Activated T-cell treated with anti-CD3 and anti-CD28 coated beads, Interleukin-2, amount 50 U/mL, for 72 hours (primary cell): ENCODE results near the gene OR6K3. TPM values are rescaled to one million over a fixed set of nuclear protein-coding genes. Genes with fewer than 3 reads are reported as not detected.

ENCODE experiments used
- ATAC-seq, 2 donors: fragments of 150-1000 bp; cut with Tn5 transposase; replicated peaks in 1 of 2; 2 replicates each; pipeline ENCODE4 v1.10.0; 2021; ENCODE audit warnings: moderate library complexity in 2 of 2, mild to moderate bottlenecking in 1 of 2
- DNase-seq, 2 donors: peaks; one replicate each; pipeline ENCODE4 v3.0.0; 2021 to 2022; ENCODE audit warnings: mixed read lengths in 1 of 2
- H3K27ac Mint-ChIP-seq: one replicate; pipeline ENCODE4 v1.8.0; 2022; ENCODE audit warnings: mild to moderate bottlenecking, moderate library complexity, mixed read lengths
- H3K27me3 Mint-ChIP-seq: one replicate; pipeline ENCODE4 v1.8.0; 2022; ENCODE audit warnings: low read depth, mixed read lengths
- H3K36me3 Mint-ChIP-seq, 2 donors: one replicate each; pipeline ENCODE4 v1.8.0; 2022; ENCODE audit warnings: mixed read lengths in 2 of 2, mild to moderate bottlenecking in 1 of 2; ENCODE audit not compliant: insufficient read depth in 2 of 2
- H3K4me1 Mint-ChIP-seq: one replicate; pipeline ENCODE4 v1.8.0; 2022; ENCODE audit warnings: low read depth, mixed read lengths
- H3K4me3 Mint-ChIP-seq, 2 donors: one replicate each; pipeline ENCODE4 v1.8.0; 2022; ENCODE audit warnings: mild to moderate bottlenecking in 2 of 2, mixed read lengths in 2 of 2, moderate library complexity in 2 of 2
- H3K9me3 Mint-ChIP-seq, 2 donors: one replicate each; pipeline ENCODE4 v1.8.0; 2022; ENCODE audit warnings: mixed read lengths in 2 of 2
- total RNA-seq, 2 donors: library from RNA; stranded (reverse); gene quantifications; one replicate each; pipeline ENCODE4 v1.2.3, GENCODE V29; 2022

The OR6K3 gene
- total RNA-seq, 2 donors from 2014 or later = not detected

GRCh38 chr1:158681606-158682005 lies 38.9 kb downstream of the OR6K3 start:
- ATAC-seq = no peak
- Mint-ChIP-seq H3K27ac (no peak overlapping the region), H3K4me1 (no peaks in the 10 kb centered on the region), H3K36me3 (no peaks in the 10 kb centered on the region), H3K27me3 (peaks cover 31% of the 10 kb centered on the region), H3K9me3 (no peaks in the 10 kb centered on the region), H3K4me3 (no peak overlapping the region)
- no peak for DNase-seq

GRCh38 chr1:158679289-158679688 lies 41.2 kb downstream of the OR6K3 start:
- H3K27ac Mint-ChIP-seq = no peak overlapping the region
- no peaks in the 10 kb centered on the region for H3K36me3 Mint-ChIP-seq
- H3K4me3 Mint-ChIP-seq = no peak overlapping the region
- no peaks in the 10 kb centered on the region for H3K9me3 Mint-ChIP-seq
- DNase-seq (no peak), ATAC-seq (no peak)
- H3K27me3 Mint-ChIP-seq = peaks cover 20% of the 10 kb centered on the region
- peaks cover 4% of the 10 kb centered on the region for H3K4me1 Mint-ChIP-seq

- no peak for ATAC-seq
- Mint-ChIP-seq H3K4me3 (no peak overlapping the region), H3K4me1 (peaks cover 4% of the 10 kb centered on the region), H3K36me3 (no peaks in the 10 kb centered on the region), H3K27me3 (no peaks in the 10 kb centered on the region), H3K27ac (no peak overlapping the region), H3K9me3 (no peaks in the 10 kb centered on the region)
- no peak for DNase-seq
Observed at GRCh38 chr1:158675563-158676323, 44.8 kb downstream of the OR6K3 start.

GRCh38 chr1:158674302-158674701 lies 46.2 kb downstream of the OR6K3 start:
- no peak for ATAC-seq
- no peak for DNase-seq
- no peaks in the 10 kb centered on the region for H3K9me3 Mint-ChIP-seq
- H3K27ac Mint-ChIP-seq = no peak overlapping the region
- peaks cover 4% of the 10 kb centered on the region for H3K4me1 Mint-ChIP-seq
- H3K36me3 Mint-ChIP-seq = no peaks in the 10 kb centered on the region
- H3K4me3 Mint-ChIP-seq = no peak overlapping the region
- H3K27me3 Mint-ChIP-seq = no peaks in the 10 kb centered on the region

Other genes starting within 250 kb of the OR6K3 start
- not detected for gene OR10R2, start 248.5 kb downstream of the OR6K3 start, total RNA-seq
- not detected for gene OR6Y1, start 166.3 kb downstream of the OR6K3 start, total RNA-seq
- gene OR6P1, start 150.1 kb downstream of the OR6K3 start, total RNA-seq = not detected
- not detected for gene OR10X1, start 140.8 kb downstream of the OR6K3 start, total RNA-seq
- not detected for gene OR10Z1, start 115.5 kb downstream of the OR6K3 start, total RNA-seq
- not detected for gene SPTA1, start 34.0 kb downstream of the OR6K3 start, total RNA-seq
- gene OR6K2, start 20.1 kb downstream of the OR6K3 start, total RNA-seq = not detected
- gene OR6K6, start 34.0 kb upstream of the OR6K3 start, total RNA-seq = not detected
- not detected for gene OR6N1, start 51.5 kb upstream of the OR6K3 start, total RNA-seq
- not detected for gene OR6N2, start 60.5 kb upstream of the OR6K3 start, total RNA-seq
- not detected for gene MNDA, start 110.6 kb upstream of the OR6K3 start, total RNA-seq
- gene PYHIN1, start 210.8 kb upstream of the OR6K3 start, total RNA-seq = 10 to 100 TPM; 11.5 to 23.0 TPM